Right ventricle myocardium superior (tissue), 1 donor: Measurements from ENCODE around the gene CDKN2C. TPM values are rescaled to one million over a fixed set of nuclear protein-coding genes. Genes with fewer than 3 reads are reported as not detected.

Source experiments
- ATAC-seq: fragments of 200-7000 bp; cut with Tn5 transposase; one replicate; pipeline ENCODE4 v1.9.1; 2020; ENCODE audit warnings: mild to moderate bottlenecking; ENCODE audit not compliant: poor library complexity
- DNase-seq: peaks from one replicate; pipeline ENCODE4 v3.0.0-alpha.2; 2020
- intact Hi-C: fragments of 100-400 bp; cut with DNase I; formaldehyde crosslinking; loops from one replicate; pipeline ENCODE4 v1.11.2; 2022
- total RNA-seq: library from RNA; stranded (reverse); fragmentation: NEBNext Ultra II Directional; extraction: Animal tissue kit (Norgen Biotek cat#: 25700); gene quantifications from one replicate; pipeline ENCODE4 v1.2.1, GENCODE V29; 2021
- donor health status: DM: no; HTN: yes; CAD: no; lungs with severe emphysema.

The CDKN2C gene
- total RNA-seq, 1 donor from 2014 or later, result 15.1 TPM

GRCh38 chr1:50959303-50959912 is 10.6 kb upstream of the CDKN2C start:
- DNase-seq, result no peak

GRCh38 chr1:50959913-50960844 is 9.9 kb upstream of the CDKN2C start, which contains the start of gene FAF1:
TSS of gene FAF1 (minus strand) at chr1:50960267. CDS start at chr1:50959811, 456 bp downstream.
- intact Hi-C loops, result loop anchor here (10.0 kb wide), 1 partner anchor 185 kb away; no protein-coding TSS in a partner anchor
- DNase-seq, result peak; percentile 98
- peak; percentile 99 for ATAC-seq

More at GRCh38 chr1:50959303-50959912, 10.6 kb upstream of the CDKN2C start:
- intact Hi-C loops, result no loop called here
- no peak for ATAC-seq

- intact Hi-C loops, result loop anchor here (10.0 kb wide), 1 partner anchor 190 kb away; no protein-coding TSS in a partner anchor
- no peak for ATAC-seq
- no peak for DNase-seq
Measured at GRCh38 chr1:50964863-50965262, 5.2 kb upstream of the CDKN2C start.

- intact Hi-C loops, result loop anchor here (10.0 kb wide), 1 partner anchor 192 kb away; no protein-coding TSS in a partner anchor
Measured at GRCh38 chr1:50966991-50967390, 3.1 kb upstream of the CDKN2C start.

GRCh38 chr1:50967416-50968157 is 2.5 kb upstream of the CDKN2C start:
- DNase-seq (no peak), ATAC-seq (no peak)
- intact Hi-C loops, result loop anchor here (10.0 kb wide), 1 partner anchor 193 kb away; no protein-coding TSS in a partner anchor

More at GRCh38 chr1:50966991-50967390, 3.1 kb upstream of the CDKN2C start:
- no peak for ATAC-seq
- DNase-seq, result no peak

- intact Hi-C loops, result loop anchor here (10.0 kb wide), 1 partner anchor 193 kb away; no protein-coding TSS in a partner anchor
- DNase-seq (peak; percentile 96), ATAC-seq (peak; percentile 97)
Measured at GRCh38 chr1:50968158-50968820, 1.8 kb upstream of the CDKN2C start.

- ATAC-seq, result peak; percentile 49
- DNase-seq, result peak; percentile 78
- intact Hi-C loops, result loop anchor here (10.0 kb wide), 1 partner anchor 194 kb away; no protein-coding TSS in a partner anchor
Measured at GRCh38 chr1:50968821-50969610, 1.0 kb upstream of the CDKN2C start.

GRCh38 chr1:50970509-50970887 is 453 bp downstream of the CDKN2C start:
- ATAC-seq (no peak), DNase-seq (no peak)
- intact Hi-C loops, result no loop called here

GRCh38 chr1:50970931-50971582 is 1.0 kb downstream of the CDKN2C start:
- no peak for ATAC-seq
- DNase-seq, result no peak
- intact Hi-C loops, result no loop called here

GRCh38 chr1:50971748-50972305 is 1.8 kb downstream of the CDKN2C start:
- no peak for ATAC-seq
- intact Hi-C loops, result no loop called here
- no peak for DNase-seq

- ATAC-seq, result no peak
- DNase-seq, result no peak
- intact Hi-C loops, result no loop called here
Measured at GRCh38 chr1:50972766-50973165, 2.7 kb downstream of the CDKN2C start.

- intact Hi-C loops, result no loop called here
- DNase-seq (no peak), ATAC-seq (no peak)
Measured at GRCh38 chr1:50973255-50973654, 3.2 kb downstream of the CDKN2C start.

GRCh38 chr1:50973875-50974617 is 4.0 kb downstream of the CDKN2C start:
- DNase-seq, result no peak
- no peak for ATAC-seq
- intact Hi-C loops, result no loop called here

- ATAC-seq (no peak), DNase-seq (no peak)
- intact Hi-C loops, result no loop called here
Measured at GRCh38 chr1:50974618-50974935, 4.5 kb downstream of the CDKN2C start.

GRCh38 chr1:50975436-50975835 is 5.4 kb downstream of the CDKN2C start:
- DNase-seq (no peak), ATAC-seq (no peak)
- intact Hi-C loops, result no loop called here
